ENCODE results near the gene CPSF4L. TPM values are rescaled to one million over a fixed set of nuclear protein-coding genes. Genes with fewer than 3 reads are reported as not detected.

Gene CPSF4L
- total and polyA plus RNA-seq, 2 experiments from 2014 or later = not detected

DNA sequence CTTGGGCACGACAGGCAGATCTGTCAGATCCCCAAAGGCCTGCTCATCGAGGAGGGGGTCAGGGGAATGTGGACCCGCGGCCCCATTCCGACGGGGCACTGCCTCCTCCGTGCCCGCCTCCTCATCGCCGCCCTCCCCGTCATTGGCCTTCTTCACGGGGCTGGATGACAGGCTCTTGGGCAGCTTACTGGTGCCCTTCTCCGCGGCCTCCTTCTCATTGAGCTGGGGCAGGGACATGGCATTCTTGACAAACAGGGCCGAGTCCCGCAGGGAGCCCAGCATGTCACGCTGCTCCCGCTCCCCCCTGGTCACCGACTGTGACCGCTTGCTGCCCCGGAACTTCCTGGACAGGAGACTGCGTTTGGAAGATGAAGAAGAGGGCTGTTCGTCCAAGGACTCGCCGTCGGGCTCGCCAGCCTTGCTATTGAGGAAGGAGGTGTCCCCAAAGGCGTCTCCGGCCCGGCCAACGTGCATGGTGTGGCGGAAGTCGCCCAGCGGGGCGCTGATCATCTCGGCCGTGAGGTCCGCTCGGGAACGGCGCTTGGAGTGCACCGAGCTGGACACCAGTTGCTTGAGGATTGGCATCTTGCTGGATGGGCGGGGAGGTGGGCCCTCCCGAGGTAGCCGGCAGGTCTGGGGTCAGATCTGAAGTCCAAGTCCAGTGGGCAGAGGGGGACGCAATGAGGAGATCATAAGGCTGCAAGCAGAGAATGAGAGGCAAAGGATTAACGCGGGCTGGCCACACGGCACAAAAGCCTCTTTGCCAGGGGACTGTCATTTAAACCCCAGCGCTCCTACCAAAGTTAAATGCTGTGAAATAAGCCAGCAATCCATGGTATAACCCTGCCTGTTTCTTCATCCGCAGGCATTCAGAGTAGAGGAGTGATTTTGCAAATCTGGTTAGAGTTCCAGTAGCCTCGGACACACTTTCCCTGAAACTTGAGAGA, 24.5 kb upstream of the CPSF4L start:
- H3K4me3 ChIP-seq = no peak overlapping the region
- no peak overlapping the region for H3K27ac ChIP-seq
- DNase-seq (ENCODE audit: low read depth in 1 of 2, low spot score in 1 of 2) = no peak
- TF ChIP-seq, protein P1, sequence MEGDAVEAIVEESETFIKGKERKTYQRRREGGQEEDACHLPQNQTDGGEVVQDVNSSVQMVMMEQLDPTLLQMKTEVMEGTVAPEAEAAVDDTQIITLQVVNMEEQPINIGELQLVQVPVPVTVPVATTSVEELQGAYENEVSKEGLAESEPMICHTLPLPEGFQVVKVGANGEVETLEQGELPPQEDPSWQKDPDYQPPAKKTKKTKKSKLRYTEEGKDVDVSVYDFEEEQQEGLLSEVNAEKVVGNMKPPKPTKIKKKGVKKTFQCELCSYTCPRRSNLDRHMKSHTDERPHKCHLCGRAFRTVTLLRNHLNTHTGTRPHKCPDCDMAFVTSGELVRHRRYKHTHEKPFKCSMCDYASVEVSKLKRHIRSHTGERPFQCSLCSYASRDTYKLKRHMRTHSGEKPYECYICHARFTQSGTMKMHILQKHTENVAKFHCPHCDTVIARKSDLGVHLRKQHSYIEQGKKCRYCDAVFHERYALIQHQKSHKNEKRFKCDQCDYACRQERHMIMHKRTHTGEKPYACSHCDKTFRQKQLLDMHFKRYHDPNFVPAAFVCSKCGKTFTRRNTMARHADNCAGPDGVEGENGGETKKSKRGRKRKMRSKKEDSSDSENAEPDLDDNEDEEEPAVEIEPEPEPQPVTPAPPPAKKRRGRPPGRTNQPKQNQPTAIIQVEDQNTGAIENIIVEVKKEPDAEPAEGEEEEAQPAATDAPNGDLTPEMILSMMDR (IDR thresholded peaks at IDR 0.05; ENCODE audit: low read depth, low read length) = no peak
- no peaks in the 10 kb centered on the region for H3K27me3 ChIP-seq
- no peaks in the 10 kb centered on the region for H3K36me3 ChIP-seq
- no peaks in the 10 kb centered on the region for H3K9me3 ChIP-seq (ENCODE audit: low read depth)
- peaks cover 16% of the 10 kb centered on the region for H3K4me1 ChIP-seq (ENCODE audit: low read depth)

DNA sequence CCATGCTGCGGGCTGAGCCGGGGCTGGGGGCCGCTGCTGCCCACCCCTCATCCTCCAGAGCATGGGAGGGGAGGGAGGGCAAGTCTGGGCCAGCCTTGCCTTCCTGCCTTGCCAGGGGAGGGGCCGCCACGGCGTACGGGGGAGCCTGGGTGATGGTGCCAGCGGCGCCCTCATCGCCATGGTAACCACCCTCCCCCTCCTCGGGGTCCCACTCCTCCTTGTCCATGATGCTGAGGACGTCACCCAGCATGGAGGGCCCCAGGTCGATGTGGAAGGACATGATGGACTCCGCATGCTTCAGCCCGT, 23.9 kb upstream of the CPSF4L start:
- H3K9me3 ChIP-seq (ENCODE audit: low read depth) = no peaks in the 10 kb centered on the region
- no peaks in the 10 kb centered on the region for H3K36me3 ChIP-seq
- H3K27me3 ChIP-seq = no peaks in the 10 kb centered on the region
- H3K4me1 ChIP-seq (ENCODE audit: low read depth) = peaks cover 13% of the 10 kb centered on the region
- no peak for DNase-seq (ENCODE audit: low read depth in 1 of 2, low spot score in 1 of 2)
- no peak overlapping the region for H3K4me3 ChIP-seq
- H3K27ac ChIP-seq = no peak overlapping the region
- TF ChIP-seq, protein P1 (IDR thresholded peaks at IDR 0.05; ENCODE audit: low read depth, low read length) = no peak

DNA sequence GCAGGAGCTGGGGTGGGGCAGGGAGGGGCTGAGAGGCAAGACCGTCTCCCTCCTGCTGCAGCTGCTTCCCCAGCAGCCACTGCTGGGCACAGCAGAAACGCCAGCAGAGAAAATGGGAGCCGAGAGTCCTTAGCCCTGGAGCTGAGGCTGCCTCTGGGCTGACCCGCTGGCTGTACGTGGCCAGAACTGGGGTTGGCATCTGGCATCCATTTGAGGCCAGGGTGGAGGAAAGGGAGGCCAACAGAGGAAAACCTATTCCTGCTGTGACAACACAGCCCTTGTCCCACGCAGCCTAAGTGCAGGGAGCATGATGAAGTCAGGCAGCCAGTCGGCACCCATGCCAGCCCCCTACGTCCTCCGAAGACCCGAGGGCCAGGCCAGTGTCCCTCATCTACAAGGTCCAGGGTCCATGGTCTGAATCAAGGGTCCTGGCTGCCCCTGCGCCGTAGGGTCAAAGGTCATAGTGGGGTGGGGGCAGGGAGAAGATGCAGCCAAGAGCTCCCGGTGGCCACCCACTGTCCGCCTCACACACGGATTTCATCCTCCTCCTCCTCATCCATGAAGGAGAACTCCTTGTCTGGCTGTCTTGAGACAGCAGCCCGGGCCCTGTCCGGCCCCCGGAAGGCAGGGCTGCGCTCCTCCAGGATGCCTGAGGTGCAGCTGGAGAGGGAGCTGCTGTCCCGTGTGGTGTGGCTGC, 23.4 kb upstream of the CPSF4L start:
- DNase-seq (ENCODE audit: low read depth in 1 of 2, low spot score in 1 of 2) = no peak
- no peaks in the 10 kb centered on the region for H3K27me3 ChIP-seq
- H3K9me3 ChIP-seq (ENCODE audit: low read depth) = no peaks in the 10 kb centered on the region
- peak overlapping the region; percentile 90 for H3K27ac ChIP-seq
- no peaks in the 10 kb centered on the region for H3K36me3 ChIP-seq
- TF ChIP-seq, protein P1 (IDR thresholded peaks at IDR 0.05; ENCODE audit: low read depth, low read length) = no peak
- H3K4me3 ChIP-seq = no peak overlapping the region
- H3K4me1 ChIP-seq (ENCODE audit: low read depth) = peaks cover 13% of the 10 kb centered on the region

DNA sequence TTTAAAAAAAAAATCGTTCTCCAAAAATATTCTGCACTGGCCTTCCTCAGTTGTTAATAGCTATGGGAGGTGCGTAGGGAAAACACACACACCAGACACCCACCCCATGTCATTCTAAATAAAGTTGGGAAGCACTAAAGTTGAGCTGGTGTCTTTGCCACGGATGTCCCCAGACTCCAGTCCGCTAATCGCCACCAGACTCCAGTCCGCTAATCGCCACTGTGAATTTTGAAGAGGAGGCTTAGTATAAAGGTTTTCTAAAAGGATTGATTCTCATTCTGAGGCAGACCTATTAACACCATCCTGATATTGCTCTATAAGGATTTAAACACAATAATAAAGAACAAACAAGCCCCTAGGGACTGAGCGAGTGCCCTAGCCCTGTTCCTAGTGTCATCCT, 22.7 kb upstream of the CPSF4L start:
- Histone ChIP-seq H3K4me1 (ENCODE audit: low read depth) (peaks cover 13% of the 10 kb centered on the region), H3K27ac (peak overlapping the region; percentile 90), H3K36me3 (no peaks in the 10 kb centered on the region), H3K9me3 (ENCODE audit: low read depth) (no peaks in the 10 kb centered on the region), H3K4me3 (no peak overlapping the region), H3K27me3 (no peaks in the 10 kb centered on the region)
- TF ChIP-seq, protein P1 (IDR thresholded peaks at IDR 0.05; ENCODE audit: low read depth, low read length) = no peak
- no peak for DNase-seq (ENCODE audit: low read depth in 1 of 2, low spot score in 1 of 2)

DNA sequence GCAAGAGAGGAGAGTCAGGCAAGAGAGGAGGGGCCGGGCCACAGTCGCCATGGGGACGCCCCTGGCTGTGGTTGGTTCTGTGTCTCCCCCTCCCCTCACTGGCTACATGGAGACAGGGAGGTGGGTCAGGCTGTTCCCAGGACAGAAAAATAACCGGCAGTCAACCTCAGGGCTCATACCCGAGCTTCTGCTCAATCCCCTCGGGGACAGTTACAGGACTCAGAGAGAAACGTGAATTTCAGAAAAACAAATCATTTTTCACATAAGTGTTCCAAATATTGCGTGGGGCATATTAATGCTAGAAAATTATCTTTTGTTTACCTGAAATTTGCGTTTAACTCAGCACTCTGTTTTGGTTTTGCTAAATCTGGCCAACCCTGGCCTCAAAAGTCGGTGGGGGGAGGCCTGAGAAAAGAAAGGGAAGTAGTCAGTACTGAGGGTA, 22.2 kb upstream of the CPSF4L start:
- Histone ChIP-seq H3K9me3 (ENCODE audit: low read depth) (no peaks in the 10 kb centered on the region), H3K27ac (peak overlapping the region; percentile 90), H3K4me1 (ENCODE audit: low read depth) (peaks cover 15% of the 10 kb centered on the region), H3K27me3 (no peaks in the 10 kb centered on the region), H3K36me3 (no peaks in the 10 kb centered on the region), H3K4me3 (no peak overlapping the region)
- TF ChIP-seq, protein P1 (IDR thresholded peaks at IDR 0.05; ENCODE audit: low read depth, low read length) = no peak
- DNase-seq (ENCODE audit: low read depth in 1 of 2, low spot score in 1 of 2) = peak in 1 of 2 donors; percentile 89
